Peyer's patch (tissue), 4 donors: ENCODE measurements around the gene CEP164. TPM values are rescaled to one million over a fixed set of nuclear protein-coding genes. Genes with fewer than 3 reads are reported as not detected.

Experiments
- DNase-seq, 3 donors: peaks; one replicate each; pipeline ENCODE4 v3.0.0-alpha.2; 2017 to 2019
- H3K27ac ChIP-seq, 4 donors: fragments of 200-600 bp; sonication (generic); one replicate each; pipeline ENCODE4 v1.5.1; 2016 to 2019
- H3K27me3 ChIP-seq, 2 donors: fragments of 200-600 bp; sonication (generic); one replicate each; pipeline ENCODE4 v1.5.1; 2019
- H3K36me3 ChIP-seq, 3 donors: fragments of 200-600 bp; sonication (generic); one replicate each; pipeline ENCODE4 v1.5.1; 2016 to 2019
- H3K4me1 ChIP-seq, 4 donors: fragments of 200-600 bp; sonication (generic); one replicate each; pipeline ENCODE4 v1.5.1; 2016 to 2019
- H3K4me3 ChIP-seq, 4 donors: fragments of 200-600 bp; sonication (generic); 1 replicate in 3 of 4; 2 replicates in 1 of 4; pipeline ENCODE4 v1.5.1; 2016 to 2019; ENCODE audit warnings: mild to moderate bottlenecking in 1 of 4
- H3K9me3 ChIP-seq, 4 donors: fragments of 200-600 bp; sonication (generic); one replicate each; pipeline ENCODE4 v1.5.1; 2016 to 2019; ENCODE audit warnings: mild to moderate bottlenecking in 1 of 4
- CTCF ChIP-seq, 6 experiments: fragments of 450-650 bp in 4 of 6; fragments of 200-600 bp in 2 of 6; sonication (generic) in 1 of 6; IDR thresholded peaks; one replicate each; pipeline ENCODE4 v1.5.1; 2017 to 2019; ENCODE audit warnings: antibody characterized with exemption in 6 of 6, mild to moderate bottlenecking in 3 of 6, moderate library complexity in 1 of 6
- POLR2A ChIP-seq, 2 donors: fragments of 450-650 bp; IDR thresholded peaks; one replicate each; pipeline ENCODE4 v1.5.1; 2017; ENCODE audit warnings: antibody characterized with exemption in 2 of 2, mild to moderate bottlenecking in 2 of 2, moderate library complexity in 2 of 2
- total RNA-seq, 4 donors: library from RNA; depleted of rRNA; stranded (reverse); fragments of >200 nt; gene quantifications; one replicate each; pipeline ENCODE4 v1.1.0, GENCODE V29; 2016

Gene CEP164
- total RNA-seq, 4 donors from 2014 or later: 12.3 to 45.4 (median 27.2) TPM

DNA sequence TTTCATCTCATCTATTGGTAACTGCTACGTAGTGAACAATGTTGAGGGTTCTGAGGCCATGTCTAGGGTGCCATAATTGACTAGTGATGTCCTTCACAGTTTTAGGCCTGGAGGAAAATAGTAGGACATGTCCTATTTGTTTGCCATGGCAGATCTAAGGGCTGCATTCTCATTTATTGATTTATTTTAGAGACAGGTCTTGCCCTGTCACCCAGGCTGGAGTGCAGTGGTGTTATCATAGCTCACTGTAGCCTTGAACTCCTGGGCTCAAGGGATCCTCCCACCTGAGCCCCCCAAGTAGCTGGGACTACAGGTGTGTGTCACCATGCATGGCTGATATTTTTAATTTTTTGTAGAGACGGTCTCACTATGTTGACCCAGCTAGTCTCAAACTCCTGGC lies 5.2 kb downstream of the CEP164 start:
- H3K27ac ChIP-seq: no peak overlapping the region
- H3K4me3 ChIP-seq: no peak overlapping the region
- no peaks in the 10 kb centered on the region for H3K27me3 ChIP-seq
- no peak for TF ChIP-seq POLR2A (IDR thresholded peaks at IDR 0.05)
- no peak for TF ChIP-seq CTCF (IDR thresholded peaks at IDR 0.05)
- peaks cover 0 to 12% (median 0%) of the 10 kb centered on the region in 4 donors for H3K4me1 ChIP-seq
- DNase-seq: peak in 1 of 3 donors; percentile 9
- H3K36me3 ChIP-seq: no peaks in the 10 kb centered on the region
- no peaks in the 10 kb centered on the region for H3K9me3 ChIP-seq

- Histone ChIP-seq H3K36me3 (no peaks in the 10 kb centered on the region), H3K9me3 (no peaks in the 10 kb centered on the region), H3K27ac (no peak overlapping the region), H3K4me1 (peaks cover 0 to 6% (median 0%) of the 10 kb centered on the region in 4 donors), H3K27me3 (no peaks in the 10 kb centered on the region), H3K4me3 (no peak overlapping the region)
- TF ChIP-seq CTCF (IDR thresholded peaks at IDR 0.05): no peak
- TF ChIP-seq POLR2A (IDR thresholded peaks at IDR 0.05): no peak
- DNase-seq: no peak
These were observed 6.3 kb downstream of the CEP164 start for GRCh38 chr11:117333917-117334316.

GRCh38 chr11:117334896-117335295 lies 7.2 kb downstream of the CEP164 start:
- Histone ChIP-seq H3K9me3 (no peaks in the 10 kb centered on the region), H3K27me3 (no peaks in the 10 kb centered on the region), H3K27ac (no peak overlapping the region), H3K4me1 (no peaks in the 10 kb centered on the region), H3K4me3 (no peak overlapping the region), H3K36me3 (peaks cover 0 to 5% (median 0%) of the 10 kb centered on the region in 3 donors)
- no peak for TF ChIP-seq POLR2A (IDR thresholded peaks at IDR 0.05)
- TF ChIP-seq CTCF (IDR thresholded peaks at IDR 0.05): no peak
- DNase-seq: no peak

GRCh38 chr11:117335399-117335798 lies 7.7 kb downstream of the CEP164 start:
- TF ChIP-seq CTCF (IDR thresholded peaks at IDR 0.05): no peak
- H3K9me3 ChIP-seq: no peaks in the 10 kb centered on the region
- H3K27ac ChIP-seq: no peak overlapping the region
- no peaks in the 10 kb centered on the region for H3K27me3 ChIP-seq
- peaks cover 0 to 10% (median 0%) of the 10 kb centered on the region in 3 donors for H3K36me3 ChIP-seq
- H3K4me1 ChIP-seq: no peaks in the 10 kb centered on the region
- H3K4me3 ChIP-seq: no peak overlapping the region
- DNase-seq: no peak

- no peaks in the 10 kb centered on the region for H3K9me3 ChIP-seq
These were observed 9.4 kb downstream of the CEP164 start for GRCh38 chr11:117337076-117337475.

More at GRCh38 chr11:117337076-117337475, 9.4 kb downstream of the CEP164 start:
- DNase-seq: no peak
- no peak overlapping the region for H3K4me3 ChIP-seq
- no peaks in the 10 kb centered on the region for H3K27me3 ChIP-seq
- no peaks in the 10 kb centered on the region for H3K4me1 ChIP-seq
- H3K27ac ChIP-seq: no peak overlapping the region
- TF ChIP-seq POLR2A (IDR thresholded peaks at IDR 0.05): no peak
- no peak for TF ChIP-seq CTCF (IDR thresholded peaks at IDR 0.05)
- H3K36me3 ChIP-seq: peaks cover 0 to 13% (median 0%) of the 10 kb centered on the region in 3 donors
